IMR-90 (cell line): ENCODE results near the gene LSM12.

Source experiments
- BHLHE40 ChIP-seq: fragments of 150-350 bp; IDR thresholded peaks from 2 replicates; pipeline ENCODE4 v1.6.1; 2016; ENCODE audit warnings: mild to moderate bottlenecking, low read depth, low read length
- CEBPB ChIP-seq: IDR thresholded peaks from 2 replicates; pipeline ENCODE4 v1.6.1; 2012; ENCODE audit warnings: low read depth, low read length, improper control_type of control experiment
- CHD1 ChIP-seq: IDR thresholded peaks from 2 replicates; pipeline ENCODE4 v1.6.1; 2012; ENCODE audit warnings: low read depth, low read length, improper control_type of control experiment
- CTCF ChIP-seq: conservative IDR thresholded peaks from 2 replicates; pipeline ENCODE4 v1.5.1; 2012; ENCODE audit warnings: mild to moderate bottlenecking, low read depth, low read length, improper control_type of control experiment
- ELK1 ChIP-seq: fragments of 150-350 bp; IDR thresholded peaks from 2 replicates; pipeline ENCODE4 v1.6.1; 2016; ENCODE audit warnings: low read depth, mild to moderate bottlenecking, low read length, moderate library complexity, borderline replicate concordance
- FOS ChIP-seq: fragments of 150-350 bp; IDR thresholded peaks from 2 replicates; pipeline ENCODE4 v1.6.1; 2016; ENCODE audit warnings: low read depth, low read length
- MAZ ChIP-seq: IDR thresholded peaks from 2 replicates; pipeline ENCODE4 v1.6.1; 2012; ENCODE audit warnings: low read depth, mild to moderate bottlenecking, low read length, improper control_type of control experiment, moderate library complexity, borderline replicate concordance
- POLR2A ChIP-seq: IDR thresholded peaks from 2 replicates; pipeline ENCODE4 v1.6.1; 2012; ENCODE audit warnings: mild to moderate bottlenecking, low read depth, low read length
- RFX5 ChIP-seq: IDR thresholded peaks from 2 replicates; pipeline ENCODE4 v1.8.0; 2012; ENCODE audit warnings: low read depth, mild to moderate bottlenecking, low read length, moderate library complexity
- SMC3 ChIP-seq: fragments of 150-350 bp; IDR thresholded peaks from 2 replicates; pipeline ENCODE4 v1.6.1; 2016; ENCODE audit warnings: low read depth, mild to moderate bottlenecking, antibody characterized with exemption, low read length, moderate library complexity

GRCh38 chr17:44077595-44077909, 11.1 kb upstream of the LSM12 start:
- no peak for TF ChIP-seq CTCF
- TF ChIP-seq CEBPB: no peak
- no peak for TF ChIP-seq MAZ
- TF ChIP-seq SMC3: no peak
- TF ChIP-seq ELK1: no peak
- no peak for TF ChIP-seq CHD1
- TF ChIP-seq BHLHE40: no peak
- TF ChIP-seq RFX5: no peak
- TF ChIP-seq POLR2A: no peak
- no peak for TF ChIP-seq FOS
